NT2/D1 (cell line): Measurements from ENCODE around the gene TTC3.
A peak's percentile ranks its signal among the peaks of the same experiment; 100 is the strongest.
"Not testable (repeated sequence)": the region's sequence is repeated elsewhere in the genome, so short reads cannot be mapped to it uniquely, and the experiment has no call there.

Source experiments
- DNase-seq: peaks from one replicate; pipeline ENCODE4 v3.0.0-alpha.2; 2011; ENCODE audit warnings: low read depth, low spot score
- H3K27me3 ChIP-seq: 2 replicates; pipeline ENCODE4 v1.6.0; 2011; ENCODE audit warnings: mild to moderate bottlenecking; ENCODE audit not compliant: insufficient read length, insufficient read depth
- H3K36me3 ChIP-seq: 2 replicates; pipeline ENCODE4 v1.6.1; 2011; ENCODE audit warnings: mild to moderate bottlenecking, low read length, mixed read lengths; ENCODE audit not compliant: insufficient read depth, insufficient read length
- H3K4me1 ChIP-seq: 2 replicates; pipeline ENCODE4 v1.5.1; 2011; ENCODE audit not compliant: insufficient read depth, insufficient read length
- H3K4me3 ChIP-seq: 2 replicates; pipeline ENCODE4 v1.5.1; 2011; ENCODE audit warnings: low read depth; ENCODE audit not compliant: insufficient read length
- H3K9ac ChIP-seq: 2 replicates; pipeline ENCODE4 v1.6.0; 2011; ENCODE audit warnings: low read depth; ENCODE audit not compliant: insufficient read length
- H3K9me3 ChIP-seq: 2 replicates; pipeline ENCODE4 v1.5.1; 2011; ENCODE audit warnings: mild to moderate bottlenecking, low read length; ENCODE audit not compliant: insufficient read depth
- SUZ12 ChIP-seq: IDR thresholded peaks from 2 replicates; pipeline ENCODE4 v1.6.1; 2011; ENCODE audit not compliant: insufficient read length, insufficient read depth; ENCODE audit errors: extremely low read depth
- YY1 ChIP-seq: IDR thresholded peaks from 2 replicates; pipeline ENCODE4 v1.6.1; 2011; ENCODE audit not compliant: insufficient read length, insufficient read depth
- ZNF274 ChIP-seq: IDR thresholded peaks from 2 replicates; pipeline ENCODE4 v1.6.1; 2011; ENCODE audit warnings: mild to moderate bottlenecking, low read depth, low read length

The TTC3 gene

GRCh38 chr21:37214952-37215351, 141.9 kb downstream of the TTC3 start:
- Histone ChIP-seq H3K4me3 (no peak overlapping the region), H3K4me1 (no peaks in the 10 kb centered on the region), H3K9me3 (peaks cover 12% of the 10 kb centered on the region), H3K27me3 (peaks cover 9% of the 10 kb centered on the region), H3K9ac (no peak overlapping the region), H3K36me3 (no peaks in the 10 kb centered on the region)
- TF ChIP-seq YY1 (no peak), SUZ12 (no peak), ZNF274 (no peak)
- no peak for DNase-seq

GRCh38 chr21:37219761-37220432, 146.8 kb downstream of the TTC3 start:
- H3K36me3 ChIP-seq: peaks cover 20% of the 10 kb centered on the region
- peak overlapping the region; percentile 66 for H3K4me3 ChIP-seq
- H3K9ac ChIP-seq: peak overlapping the region; percentile 81
- peaks cover 18% of the 10 kb centered on the region for H3K27me3 ChIP-seq
- no peaks in the 10 kb centered on the region for H3K4me1 ChIP-seq
- TF ChIP-seq ZNF274 (no peak), YY1 (no peak), SUZ12 (no peak)
- H3K9me3 ChIP-seq: no peaks in the 10 kb centered on the region; the same call in 1 of the 2 replicates
- DNase-seq: no peak

DNA sequence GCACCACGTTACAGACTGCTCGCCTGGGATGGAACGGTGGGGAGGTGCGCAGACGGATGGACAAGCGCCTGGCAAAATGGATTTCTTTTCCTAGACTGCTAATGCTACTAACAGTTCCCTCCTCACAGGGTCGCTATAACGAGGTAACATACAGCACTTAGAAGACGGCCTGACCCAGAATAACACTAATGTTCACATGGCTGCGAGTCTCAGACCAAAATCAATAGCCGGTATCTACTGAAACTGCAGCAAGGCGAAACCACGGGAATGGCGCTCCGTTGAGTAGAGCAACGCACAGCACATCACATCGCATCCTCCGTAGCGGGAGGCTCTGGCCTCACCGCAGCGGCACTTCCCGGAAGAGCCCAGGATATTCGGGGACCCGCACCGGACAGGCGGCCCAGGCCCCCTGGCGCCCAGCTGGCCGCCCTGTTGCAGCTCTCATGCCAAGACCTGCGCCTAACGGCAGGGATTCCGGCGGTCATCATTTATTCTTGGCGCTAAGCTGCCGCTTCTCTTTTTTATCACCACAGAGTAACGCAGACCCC, 147.5 kb downstream of the TTC3 start:
- H3K27me3 ChIP-seq: peaks cover 18% of the 10 kb centered on the region
- peaks cover 26% of the 10 kb centered on the region for H3K36me3 ChIP-seq

GRCh38 chr21:37220981-37221664, 148.1 kb downstream of the TTC3 start:
- no peaks in the 10 kb centered on the region; the same call in 1 of the 2 replicates for H3K9me3 ChIP-seq
- peaks cover 18% of the 10 kb centered on the region for H3K27me3 ChIP-seq
- TF ChIP-seq YY1: no peak
- TF ChIP-seq SUZ12: no peak
- TF ChIP-seq ZNF274: no peak
- peak overlapping the region; percentile 81 for H3K9ac ChIP-seq
- H3K4me1 ChIP-seq: no peaks in the 10 kb centered on the region
- peak overlapping the region; percentile 66 for H3K4me3 ChIP-seq
- DNase-seq: peak; percentile 85
- H3K36me3 ChIP-seq: peaks cover 31% of the 10 kb centered on the region

More for the DNA sequence above, 147.5 kb downstream of the TTC3 start:
- peak overlapping the region; percentile 81 for H3K9ac ChIP-seq
- no peaks in the 10 kb centered on the region for H3K4me1 ChIP-seq
- H3K4me3 ChIP-seq: peak overlapping the region; percentile 66
- H3K9me3 ChIP-seq: no peaks in the 10 kb centered on the region; the same call in 1 of the 2 replicates
- DNase-seq: peak; percentile 18
- no peak for TF ChIP-seq YY1

DNA sequence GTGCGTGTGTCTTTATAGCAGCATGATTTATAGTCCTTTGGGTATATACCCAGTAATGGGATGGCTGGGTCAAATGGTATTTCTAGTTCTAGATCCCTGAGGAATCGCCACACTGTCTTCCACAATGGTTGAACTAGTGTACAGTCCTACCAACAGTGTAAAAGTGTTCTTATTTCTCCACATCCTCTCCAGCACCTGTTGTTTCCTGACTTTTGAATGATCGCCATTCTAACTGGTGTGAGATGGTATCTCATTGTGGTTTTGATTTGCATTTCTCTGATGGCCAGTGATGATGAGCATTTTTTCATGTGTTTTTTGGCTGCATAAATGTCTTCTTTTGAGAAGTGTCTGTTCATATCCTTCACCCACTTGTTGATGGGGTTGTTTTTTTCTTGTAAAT, 149.2 kb downstream of the TTC3 start:
- H3K4me1 ChIP-seq, H3K9me3 ChIP-seq, H3K9ac ChIP-seq, DNase-seq, H3K4me3 ChIP-seq: not testable (repeated sequence)
- peaks cover 43% of the 10 kb centered on the region for H3K36me3 ChIP-seq
- H3K27me3 ChIP-seq: peaks cover 18% of the 10 kb centered on the region

DNA sequence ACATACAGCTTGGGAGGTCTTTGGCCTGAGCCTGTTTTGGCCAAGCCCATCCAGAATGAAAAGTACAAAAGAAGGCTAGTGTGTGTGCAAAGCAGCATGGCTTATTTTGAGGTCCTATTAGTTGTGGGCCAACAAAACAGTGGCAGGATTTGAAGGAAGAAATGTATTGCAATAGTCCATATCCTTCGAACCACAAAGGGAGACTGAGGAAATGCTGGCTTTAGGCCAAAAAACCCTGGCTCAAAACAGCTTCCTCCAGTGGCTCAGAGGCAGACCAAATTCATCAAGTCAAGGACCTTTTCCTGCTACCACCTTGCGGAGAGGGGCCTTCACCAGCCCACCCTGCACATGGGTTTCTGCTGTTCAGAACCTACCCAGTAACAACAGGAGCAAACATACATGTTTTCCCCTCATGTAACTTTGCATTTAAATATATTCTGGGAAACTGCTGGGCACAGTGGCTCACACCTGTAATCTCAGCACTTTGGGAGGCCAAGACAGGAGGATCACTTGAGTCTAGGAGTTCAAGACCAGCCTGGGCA, 150.8 kb downstream of the TTC3 start:
- TF ChIP-seq ZNF274: no peak
- TF ChIP-seq SUZ12: no peak
- no peak for TF ChIP-seq YY1
- Histone ChIP-seq H3K9me3 (no peaks in the 10 kb centered on the region; the same call in 1 of the 2 replicates), H3K4me1 (no peaks in the 10 kb centered on the region), H3K27me3 (peaks cover 18% of the 10 kb centered on the region), H3K4me3 (no peak overlapping the region), H3K9ac (no peak overlapping the region), H3K36me3 (peaks cover 59% of the 10 kb centered on the region)
- DNase-seq: no peak
